Colonic mucosa (tissue), 4 donors: ENCODE results near the gene MRPL16. TPM values are rescaled to one million over a fixed set of nuclear protein-coding genes. Genes with fewer than 3 reads are reported as not detected.

ENCODE experiments used
- DNase-seq: peaks from one replicate; pipeline ENCODE4 v3.0.0-alpha.2; 2020
- H3K27ac ChIP-seq: fragments of 200-600 bp; one replicate; pipeline ENCODE4 v1.8.0; 2021
- H3K27me3 ChIP-seq: fragments of 200-600 bp; one replicate; pipeline ENCODE4 v1.8.0; 2021
- H3K36me3 ChIP-seq: fragments of 200-600 bp; one replicate; pipeline ENCODE4 v1.8.0; 2021
- H3K4me1 ChIP-seq: fragments of 200-600 bp; one replicate; pipeline ENCODE4 v1.8.0; 2021; ENCODE audit warnings: mild to moderate bottlenecking
- H3K4me3 ChIP-seq: fragments of 200-600 bp; one replicate; pipeline ENCODE4 v1.8.0; 2021
- H3K9ac ChIP-seq, 2 donors: one replicate each; pipeline ENCODE4 v1.7.0; 2013; ENCODE audit warnings: control low read depth in 2 of 2, low read depth in 2 of 2, low read length in 2 of 2
- H3K9me3 ChIP-seq: fragments of 200-600 bp; one replicate; pipeline ENCODE4 v1.8.0; 2021
- CTCF ChIP-seq: fragments of 200-600 bp; IDR thresholded peaks from one replicate; pipeline ENCODE4 v1.8.0; 2022; ENCODE audit warnings: antibody characterized with exemption, mild to moderate bottlenecking
- intact Hi-C: fragments of 100-400 bp; cut with DNase I; formaldehyde crosslinking; loops from one replicate; pipeline ENCODE4 v1.14.1; 2022
- total RNA-seq, 2 donors: library from RNA; stranded (reverse); fragmentation: NEBNext Ultra II Directional in 1 of 2; extraction: Animal tissue kit (Norgen Biotek cat#: 25700) in 1 of 2; gene quantifications; one replicate each; pipeline ENCODE4 v1.2.1, GENCODE V29; 2021
- donor health status: healthy.
- donor health status: DM: no; HTN: no; CAD: no.
- donor health status: DM: no; HTN: no; CAD: no.

The MRPL16 gene
- total RNA-seq, 2 donors from 2014 or later, result 51.6 to 91.3 TPM

- H3K9me3 ChIP-seq, result no peaks in the 10 kb centered on the region
- no peaks in the 10 kb centered on the region for H3K36me3 ChIP-seq
- H3K4me1 ChIP-seq, result peaks cover 9% of the 10 kb centered on the region
- H3K4me3 ChIP-seq, result no peak overlapping the region
- H3K27me3 ChIP-seq, result no peaks in the 10 kb centered on the region
- no peak for DNase-seq
- H3K9ac ChIP-seq, result no peak overlapping the region
- no peak for TF ChIP-seq CTCF
- no peak overlapping the region for H3K27ac ChIP-seq
- intact Hi-C loops, result no loop called here
These were observed 52.1 kb downstream of the MRPL16 start for GRCh38 chr11:59758401-59759037.

GRCh38 chr11:59756845-59757244, 53.7 kb downstream of the MRPL16 start:
- Histone ChIP-seq H3K36me3 (no peaks in the 10 kb centered on the region), H3K27ac (peak overlapping the region; percentile 98), H3K4me3 (peak overlapping the region; percentile 5), H3K9ac (peak overlapping the region in 1 of 2 donors; percentile 96), H3K4me1 (peaks cover 9% of the 10 kb centered on the region), H3K27me3 (no peaks in the 10 kb centered on the region), H3K9me3 (no peaks in the 10 kb centered on the region)
- DNase-seq, result peak; percentile 78
- TF ChIP-seq CTCF, result no peak
- intact Hi-C loops, result no loop called here

- DNase-seq, result no peak
- no peak for TF ChIP-seq CTCF
These were observed 54.1 kb downstream of the MRPL16 start for GRCh38 chr11:59756558-59756840.

More at GRCh38 chr11:59756558-59756840, 54.1 kb downstream of the MRPL16 start:
- Histone ChIP-seq H3K9ac (peak overlapping the region in 1 of 2 donors; percentile 96), H3K27me3 (no peaks in the 10 kb centered on the region), H3K4me1 (peaks cover 9% of the 10 kb centered on the region), H3K9me3 (no peaks in the 10 kb centered on the region), H3K36me3 (no peaks in the 10 kb centered on the region), H3K27ac (peak overlapping the region; percentile 98), H3K4me3 (peak overlapping the region; percentile 93)
- intact Hi-C loops, result no loop called here

Other genes with a start within 250 kb of the MRPL16 start
- 10 to 100 TPM; 57.1 to 64.7 TPM for gene OSBP, start 195.0 kb downstream of the MRPL16 start, total RNA-seq
- 10 to 100 TPM; 43.3 to 47.3 TPM for gene PATL1, start 141.7 kb downstream of the MRPL16 start, total RNA-seq
- not detected for gene OR10V1, start 96.9 kb downstream of the MRPL16 start, total RNA-seq
- gene STX3, start 55.4 kb downstream of the MRPL16 start, total RNA-seq, result 10 to 100 TPM; 45.2 to 70.9 TPM
- gene CBLIF, start 34.7 kb upstream of the MRPL16 start, total RNA-seq, result under 1 TPM in 1 of 2 donors, not detected in 1; 0.48 TPM
- gene TCN1, start 55.7 kb upstream of the MRPL16 start, total RNA-seq, result under 1 TPM in 1 of 2 donors, not detected in 1; 0.67 TPM
- not detected for gene OOSP3, start 68.0 kb upstream of the MRPL16 start, total RNA-seq
- gene OOSP1, start 127.7 kb upstream of the MRPL16 start, total RNA-seq, result not detected
- not detected for gene OOSP4A, start 153.3 kb upstream of the MRPL16 start, total RNA-seq
- gene OOSP4B, start 206.4 kb upstream of the MRPL16 start, total RNA-seq, result not detected
- gene OOSP2, start 229.6 kb upstream of the MRPL16 start, total RNA-seq, result not detected
- not detected for gene MS4A3, start 245.9 kb upstream of the MRPL16 start, total RNA-seq